Measurements from ENCODE around the gene PAPPA. TPM values are rescaled to one million over a fixed set of nuclear protein-coding genes. Genes with fewer than 3 reads are reported as not detected.

Gene PAPPA
- total RNA-seq, 4 donors from 2014 or later, result 1.0 to 5.0 (median 2.8) TPM

- Histone ChIP-seq H3K4me3 (replicated peaks in 1 of 3) (no peak overlapping the region), H3K4me1 (no peaks in the 10 kb centered on the region), H3K36me3 (no peaks in the 10 kb centered on the region), H3K27ac (no peak overlapping the region), H3K9me3 (no peaks in the 10 kb centered on the region), H3K27me3 (no peaks in the 10 kb centered on the region)
- intact Hi-C loops (cut with DNase I), result no loop called here
- WGBS, 2 donors, result 94 to 100% methylated on average over 4 of the region's 4 CpGs
- TF ChIP-seq CTCF (IDR thresholded peaks at IDR 0.05) (no peak), POLR2A (IDR thresholded peaks at IDR 0.05) (no peak)
- DNase-seq, result no peak
These were observed 134.1 kb downstream of the PAPPA start for GRCh38 chr9:116287721-116288120.

- H3K4me1 ChIP-seq, result no peaks in the 10 kb centered on the region
- H3K9me3 ChIP-seq, result no peaks in the 10 kb centered on the region
- H3K36me3 ChIP-seq, result no peaks in the 10 kb centered on the region
- H3K4me3 ChIP-seq (replicated peaks in 1 of 3), result no peak overlapping the region
- TF ChIP-seq CTCF (IDR thresholded peaks at IDR 0.05) (no peak), POLR2A (IDR thresholded peaks at IDR 0.05) (no peak)
- H3K27me3 ChIP-seq, result no peaks in the 10 kb centered on the region
- no peak overlapping the region for H3K27ac ChIP-seq
- WGBS, 2 donors, result 90 to 91% methylated on average over 3 of the region's 3 CpGs
- no peak for DNase-seq
- intact Hi-C loops (cut with DNase I), result no loop called here
These were observed 135.1 kb downstream of the PAPPA start for GRCh38 chr9:116288658-116289057.

DNA sequence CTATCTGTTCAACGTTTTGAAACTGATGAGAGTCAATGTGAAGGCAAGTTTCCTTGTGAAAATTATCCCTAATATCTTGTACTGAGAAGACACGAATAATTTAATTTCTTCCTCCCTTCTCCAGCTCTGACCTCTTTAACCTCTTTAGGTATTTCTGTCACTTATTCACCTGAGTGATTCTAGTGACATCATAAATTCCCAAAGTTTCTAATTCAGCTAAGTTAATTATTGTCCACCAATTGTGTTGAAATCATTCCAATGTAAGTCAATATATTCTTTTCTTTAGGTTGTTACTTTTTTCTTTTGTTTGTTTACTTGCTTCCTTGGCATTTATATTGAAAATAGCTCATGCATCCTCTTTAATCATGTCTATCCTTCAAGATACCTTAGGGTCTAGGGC, 143.8 kb downstream of the PAPPA start:
- Histone ChIP-seq H3K4me1 (no peaks in the 10 kb centered on the region), H3K4me3 (replicated peaks in 1 of 3) (no peak overlapping the region), H3K27ac (no peak overlapping the region), H3K27me3 (no peaks in the 10 kb centered on the region), H3K9me3 (no peaks in the 10 kb centered on the region), H3K36me3 (no peaks in the 10 kb centered on the region)
- DNase-seq, result no peak
- WGBS, 2 donors, result 77 to 86% methylated on average over 2 of the region's 2 CpGs
- intact Hi-C loops (cut with DNase I), result no loop called here
- TF ChIP-seq POLR2A (IDR thresholded peaks at IDR 0.05) (no peak), CTCF (IDR thresholded peaks at IDR 0.05) (no peak)

GRCh38 chr9:116298249-116298648, 144.7 kb downstream of the PAPPA start:
- no peak for DNase-seq
- H3K4me3 ChIP-seq (replicated peaks in 1 of 3), result no peak overlapping the region
- H3K27ac ChIP-seq, result no peak overlapping the region
- WGBS, 2 donors, result 81 to 89% methylated on average over 3 of the region's 3 CpGs
- TF ChIP-seq CTCF (IDR thresholded peaks at IDR 0.05) (no peak), POLR2A (IDR thresholded peaks at IDR 0.05) (no peak)
- no peaks in the 10 kb centered on the region for H3K27me3 ChIP-seq
- intact Hi-C loops (cut with DNase I), result no loop called here
- no peaks in the 10 kb centered on the region for H3K36me3 ChIP-seq
- H3K9me3 ChIP-seq, result no peaks in the 10 kb centered on the region
- no peaks in the 10 kb centered on the region for H3K4me1 ChIP-seq

DNA sequence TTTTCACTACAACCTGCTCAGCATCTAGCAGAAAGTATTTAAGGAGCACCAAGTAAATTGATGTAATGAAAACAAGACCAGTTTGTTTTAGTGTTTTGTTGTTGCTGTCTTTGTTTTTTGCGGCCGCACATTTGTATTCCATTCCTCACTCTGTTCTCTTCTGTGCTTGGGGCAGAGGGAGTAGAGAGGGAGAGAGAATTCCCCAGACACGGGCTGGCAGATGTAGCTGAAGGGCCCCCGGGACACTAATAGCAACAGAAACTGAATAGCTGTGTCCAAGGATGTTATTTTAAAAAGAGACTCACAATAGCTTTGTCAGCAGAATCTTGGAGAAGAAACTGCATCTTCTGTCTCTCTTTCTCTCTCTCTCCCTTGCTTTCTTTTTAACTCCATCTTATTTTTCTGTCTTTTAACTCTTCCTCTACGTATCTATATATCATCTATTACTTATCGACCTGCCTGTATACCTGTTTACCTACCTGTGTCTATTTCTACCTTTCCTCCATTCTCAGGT, 145.3 kb downstream of the PAPPA start:
- H3K4me1 ChIP-seq, result no peaks in the 10 kb centered on the region
- H3K27me3 ChIP-seq, result no peaks in the 10 kb centered on the region
- no peak overlapping the region for H3K4me3 ChIP-seq (replicated peaks in 1 of 3)
- H3K36me3 ChIP-seq, result no peaks in the 10 kb centered on the region
- TF ChIP-seq POLR2A (IDR thresholded peaks at IDR 0.05), result no peak
- no peak for TF ChIP-seq CTCF (IDR thresholded peaks at IDR 0.05)
- H3K9me3 ChIP-seq, result no peaks in the 10 kb centered on the region
- 44 to 45% methylated on average over 6 of the region's 6 CpGs for WGBS, 2 donors
- DNase-seq, result no peak
- intact Hi-C loops (cut with DNase I), result no loop called here
- H3K27ac ChIP-seq, result no peak overlapping the region
